ENCODE measurements around the gene EVI2B. TPM values are rescaled to one million over a fixed set of nuclear protein-coding genes. Genes with fewer than 3 reads are reported as not detected.
A peak's percentile ranks its signal among the peaks of the same experiment; 100 is the strongest.

EVI2B gene
- total and polyA plus RNA-seq, 2 donors from 2014 or later, result 2.0 to 16.5 TPM

- peak; percentile 17 for FAIRE-seq
- H3K4me3 ChIP-seq (ENCODE audit: low read length in 3 of 3), result no peak overlapping the region
- TF ChIP-seq, protein P1, sequence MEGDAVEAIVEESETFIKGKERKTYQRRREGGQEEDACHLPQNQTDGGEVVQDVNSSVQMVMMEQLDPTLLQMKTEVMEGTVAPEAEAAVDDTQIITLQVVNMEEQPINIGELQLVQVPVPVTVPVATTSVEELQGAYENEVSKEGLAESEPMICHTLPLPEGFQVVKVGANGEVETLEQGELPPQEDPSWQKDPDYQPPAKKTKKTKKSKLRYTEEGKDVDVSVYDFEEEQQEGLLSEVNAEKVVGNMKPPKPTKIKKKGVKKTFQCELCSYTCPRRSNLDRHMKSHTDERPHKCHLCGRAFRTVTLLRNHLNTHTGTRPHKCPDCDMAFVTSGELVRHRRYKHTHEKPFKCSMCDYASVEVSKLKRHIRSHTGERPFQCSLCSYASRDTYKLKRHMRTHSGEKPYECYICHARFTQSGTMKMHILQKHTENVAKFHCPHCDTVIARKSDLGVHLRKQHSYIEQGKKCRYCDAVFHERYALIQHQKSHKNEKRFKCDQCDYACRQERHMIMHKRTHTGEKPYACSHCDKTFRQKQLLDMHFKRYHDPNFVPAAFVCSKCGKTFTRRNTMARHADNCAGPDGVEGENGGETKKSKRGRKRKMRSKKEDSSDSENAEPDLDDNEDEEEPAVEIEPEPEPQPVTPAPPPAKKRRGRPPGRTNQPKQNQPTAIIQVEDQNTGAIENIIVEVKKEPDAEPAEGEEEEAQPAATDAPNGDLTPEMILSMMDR (IDR thresholded peaks at IDR 0.05; ENCODE audit: borderline replicate concordance, extremely low read depth, insufficient read depth), result no peak
Measured at GRCh38 chr17:31308372-31309334, 5.2 kb downstream of the EVI2B start.

DNA sequence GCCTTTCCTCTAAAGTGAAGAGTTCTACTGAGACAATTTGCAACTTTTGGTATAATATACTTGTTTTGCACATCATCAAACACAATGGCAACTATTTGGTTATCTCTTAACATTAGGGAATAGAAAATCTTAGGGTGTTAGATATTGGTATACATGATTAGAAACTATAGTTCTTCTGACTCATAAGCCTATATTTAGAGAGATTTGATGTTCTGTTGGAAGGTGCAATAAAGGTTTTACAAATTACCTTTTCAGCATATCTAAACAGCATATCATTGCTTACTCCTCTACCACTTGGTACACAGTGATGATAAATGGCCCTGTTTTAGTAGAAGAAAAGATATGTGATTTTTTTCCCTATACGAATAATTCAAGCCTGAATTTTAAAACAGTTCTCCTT is 6.2 kb downstream of the EVI2B start:
- TF ChIP-seq, protein P1 (IDR thresholded peaks at IDR 0.05; ENCODE audit: borderline replicate concordance, extremely low read depth, insufficient read depth), result no peak
- no peak for FAIRE-seq

More at GRCh38 chr17:31308372-31309334, 5.2 kb downstream of the EVI2B start:
- intact Hi-C loops (cut with DNase I), result no loop called here
- no peaks in the 10 kb centered on the region for H3K27me3 ChIP-seq (ENCODE audit: control insufficient read depth, insufficient read depth, low read length)
- no peaks in the 10 kb centered on the region for H3K36me3 ChIP-seq (ENCODE audit: control insufficient read depth in 2 of 3, insufficient read depth in 3 of 3, low read length in 3 of 3)
- no peak overlapping the region for H3K9ac ChIP-seq (ENCODE audit: low read length in 3 of 3)
- H3K27ac ChIP-seq (ENCODE audit: low read depth in 2 of 2, low read length in 2 of 2), result no peak overlapping the region
- no peaks in the 10 kb centered on the region for H3K4me1 ChIP-seq (ENCODE audit: control insufficient read depth in 2 of 3, insufficient read depth in 2 of 3, low read depth in 1 of 3, low read length in 3 of 3)
- H3K9me3 ChIP-seq (ENCODE audit: control insufficient read depth in 2 of 3, insufficient read depth in 1 of 3, low read length in 3 of 3), result no peaks in the 10 kb centered on the region
- no peak for DNase-seq

DNA sequence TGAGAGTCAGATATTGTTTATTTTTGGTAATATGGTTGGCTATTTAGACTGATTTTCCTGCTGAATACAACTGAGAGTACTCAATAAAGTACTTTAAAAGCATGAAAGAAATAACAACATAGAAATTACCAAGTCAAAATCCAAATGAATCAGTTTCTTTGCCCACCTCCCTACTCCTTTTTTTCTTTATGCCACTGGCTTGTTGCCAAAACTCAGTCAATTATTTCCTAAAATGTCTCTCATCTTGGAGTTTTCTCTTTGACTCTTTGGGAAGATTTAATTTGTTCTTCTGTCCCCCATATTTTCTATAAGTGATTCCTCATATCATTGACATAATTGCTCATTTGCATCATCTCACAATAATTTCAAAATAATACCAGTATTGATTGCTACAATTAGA is 14.2 kb downstream of the EVI2B start:
- TF ChIP-seq, protein P1 (IDR thresholded peaks at IDR 0.05; ENCODE audit: borderline replicate concordance, extremely low read depth, insufficient read depth), result no peak
- Histone ChIP-seq H3K4me3 (ENCODE audit: low read length in 3 of 3) (no peak overlapping the region), H3K27me3 (ENCODE audit: control insufficient read depth, insufficient read depth, low read length) (no peaks in the 10 kb centered on the region), H3K9me3 (ENCODE audit: control insufficient read depth in 2 of 3, insufficient read depth in 1 of 3, low read length in 3 of 3) (no peaks in the 10 kb centered on the region), H3K4me1 (ENCODE audit: control insufficient read depth in 2 of 3, insufficient read depth in 2 of 3, low read depth in 1 of 3, low read length in 3 of 3) (no peaks in the 10 kb centered on the region), H3K27ac (ENCODE audit: low read depth in 2 of 2, low read length in 2 of 2) (no peak overlapping the region), H3K36me3 (ENCODE audit: control insufficient read depth in 2 of 3, insufficient read depth in 3 of 3, low read length in 3 of 3) (no peaks in the 10 kb centered on the region), H3K9ac (ENCODE audit: low read length in 3 of 3) (no peak overlapping the region)
- FAIRE-seq (no peak), DNase-seq (peak in 2 of 5 donors; percentile 9 to 13)
- intact Hi-C loops (cut with DNase I), result no loop called here

More for the DNA sequence above, 6.2 kb downstream of the EVI2B start:
- H3K4me3 ChIP-seq (ENCODE audit: low read length in 3 of 3), result no peak overlapping the region
- H3K36me3 ChIP-seq (ENCODE audit: control insufficient read depth in 2 of 3, insufficient read depth in 3 of 3, low read length in 3 of 3), result no peaks in the 10 kb centered on the region
- no peak overlapping the region for H3K9ac ChIP-seq (ENCODE audit: low read length in 3 of 3)
- no peaks in the 10 kb centered on the region for H3K27me3 ChIP-seq (ENCODE audit: control insufficient read depth, insufficient read depth, low read length)
- no peak overlapping the region for H3K27ac ChIP-seq (ENCODE audit: low read depth in 2 of 2, low read length in 2 of 2)
- no peaks in the 10 kb centered on the region for H3K9me3 ChIP-seq (ENCODE audit: control insufficient read depth in 2 of 3, insufficient read depth in 1 of 3, low read length in 3 of 3)
- DNase-seq, result no peak
- no peaks in the 10 kb centered on the region for H3K4me1 ChIP-seq (ENCODE audit: control insufficient read depth in 2 of 3, insufficient read depth in 2 of 3, low read depth in 1 of 3, low read length in 3 of 3)
- intact Hi-C loops (cut with DNase I), result no loop called here
